IPS-18c (cell line): ENCODE measurements around the gene CD6.
A peak's percentile ranks its signal among the peaks of the same experiment; 100 is the strongest.

ENCODE experiments used
- H3K4me3 ChIP-seq: 2 replicates; pipeline ENCODE4 v1.7.0; 2013; ENCODE audit warnings: low read depth, mild to moderate bottlenecking, low read length, moderate library complexity; ENCODE audit not compliant: insufficient read depth
- H3K9me3 ChIP-seq: one replicate; pipeline ENCODE4 v1.6.1; 2013; ENCODE audit warnings: mild to moderate bottlenecking, low read length, moderate library complexity; ENCODE audit not compliant: control insufficient read depth, insufficient read depth

Gene CD6

GRCh38 chr11:60989093-60989650, 17.7 kb downstream of the CD6 start:
- Histone ChIP-seq H3K4me3 (no peak overlapping the region), H3K9me3 (no peaks in the 10 kb centered on the region)

- Histone ChIP-seq H3K9me3 (no peaks in the 10 kb centered on the region), H3K4me3 (no peak overlapping the region)
These were observed 20.0 kb downstream of the CD6 start for GRCh38 chr11:60991457-60991856.

- no peaks in the 10 kb centered on the region for H3K9me3 ChIP-seq
These were observed 21.4 kb downstream of the CD6 start for GRCh38 chr11:60992842-60993409.

GRCh38 chr11:60993615-60994014, 22.1 kb downstream of the CD6 start:
- H3K9me3 ChIP-seq = no peaks in the 10 kb centered on the region
- no peak overlapping the region for H3K4me3 ChIP-seq

More at GRCh38 chr11:60992842-60993409, 21.4 kb downstream of the CD6 start:
- no peak overlapping the region for H3K4me3 ChIP-seq

- H3K9me3 ChIP-seq = no peaks in the 10 kb centered on the region
- H3K4me3 ChIP-seq = no peak overlapping the region
These were observed 23.1 kb downstream of the CD6 start for GRCh38 chr11:60994541-60995080.

- Histone ChIP-seq H3K4me3 (no peak overlapping the region), H3K9me3 (no peaks in the 10 kb centered on the region)
These were observed 24.3 kb downstream of the CD6 start for GRCh38 chr11:60995798-60996197.

- no peaks in the 10 kb centered on the region for H3K9me3 ChIP-seq
These were observed 25.1 kb downstream of the CD6 start for GRCh38 chr11:60996381-60997138.

GRCh38 chr11:61000426-61000825, 28.9 kb downstream of the CD6 start:
- no peaks in the 10 kb centered on the region for H3K9me3 ChIP-seq
- no peak overlapping the region for H3K4me3 ChIP-seq

More at GRCh38 chr11:60996381-60997138, 25.1 kb downstream of the CD6 start:
- no peak overlapping the region for H3K4me3 ChIP-seq

GRCh38 chr11:61001931-61002330, 30.5 kb downstream of the CD6 start:
- no peak overlapping the region for H3K4me3 ChIP-seq
- H3K9me3 ChIP-seq = no peaks in the 10 kb centered on the region

GRCh38 chr11:61002598-61002997, 31.1 kb downstream of the CD6 start:
- no peaks in the 10 kb centered on the region for H3K9me3 ChIP-seq
- H3K4me3 ChIP-seq = no peak overlapping the region

GRCh38 chr11:61004180-61004611, 32.7 kb downstream of the CD6 start:
- H3K4me3 ChIP-seq = no peak overlapping the region
- no peaks in the 10 kb centered on the region for H3K9me3 ChIP-seq

- H3K4me3 ChIP-seq = no peak overlapping the region
These were observed 33.3 kb downstream of the CD6 start for GRCh38 chr11:61004761-61005181.

GRCh38 chr11:61007383-61007955, 36.0 kb downstream of the CD6 start:
- Histone ChIP-seq H3K9me3 (no peaks in the 10 kb centered on the region), H3K4me3 (peak overlapping the region; percentile 50)

More at GRCh38 chr11:61004761-61005181, 33.3 kb downstream of the CD6 start:
- H3K9me3 ChIP-seq = no peaks in the 10 kb centered on the region

GRCh38 chr11:61007956-61008896, 36.7 kb downstream of the CD6 start:
- no peaks in the 10 kb centered on the region for H3K9me3 ChIP-seq
- H3K4me3 ChIP-seq = peak overlapping the region; percentile 50

- Histone ChIP-seq H3K9me3 (no peaks in the 10 kb centered on the region), H3K4me3 (no peak overlapping the region; the same call in 1 of the 2 replicates)
These were observed 37.5 kb downstream of the CD6 start for GRCh38 chr11:61008971-61009370.

- no peaks in the 10 kb centered on the region for H3K9me3 ChIP-seq
- no peak overlapping the region for H3K4me3 ChIP-seq
These were observed 38.2 kb downstream of the CD6 start for GRCh38 chr11:61009392-61010275.
